OCI-LY7 (cell line): ENCODE results near the gene NOP10. TPM values are rescaled to one million over a fixed set of nuclear protein-coding genes. Genes with fewer than 3 reads are reported as not detected.

ENCODE experiments used
- BruUV-seq: library from RNA; stranded (reverse); fragments of 400-500 nt; replicated peaks from 2 replicates; lab custom pipeline; 2021; lab: Mats Ljungman, UMichigan
- CTCF ChIA-PET: fragments of 300-600 bp; sonication (Branson Sonifier 250); formaldehyde crosslinking; loops from one replicate; lab custom pipeline; 2022; ENCODE audit warnings: antibody characterized with exemption; ENCODE audit not compliant: unreplicated experiment; lab: Charles Lee
- POLR2A ChIA-PET: fragments of 300-600 bp; sonication (Branson Sonifier 250); formaldehyde crosslinking; loops from one replicate; lab custom pipeline; 2022; ENCODE audit warnings: antibody characterized with exemption; lab: Charles Lee
- DNase-seq: peaks from one replicate; pipeline ENCODE4 v3.0.0-alpha.2; 2015; ENCODE audit warnings: low spot score
- H2AFZ ChIP-seq: fragments of 200-600 bp; sonication (generic), shearing (Covaris generic); 2 replicates; pipeline ENCODE4 v1.6.1; 2014; ENCODE audit warnings: mild to moderate bottlenecking, antibody characterized with exemption, low read length, moderate library complexity
- H3K27ac ChIP-seq: fragments of 200-600 bp; sonication (generic); 2 replicates; pipeline ENCODE4 v1.5.1; 2014; ENCODE audit warnings: mixed run types, low read depth, mild to moderate bottlenecking, moderate library complexity, low read length, inconsistent platforms; ENCODE audit not compliant: poor library complexity, severe bottlenecking
- H3K36me3 ChIP-seq: fragments of 200-600 bp; sonication (generic); 2 replicates; pipeline ENCODE4 v1.6.1; 2014; ENCODE audit warnings: mild to moderate bottlenecking, antibody characterized with exemption, low read length, moderate library complexity, mixed read lengths; ENCODE audit not compliant: insufficient read depth
- H3K4me1 ChIP-seq: fragments of 200-600 bp; sonication (generic); 2 replicates; pipeline ENCODE4 v1.5.1; 2014; ENCODE audit warnings: mild to moderate bottlenecking, low read length; ENCODE audit not compliant: insufficient read depth, poor library complexity, severe bottlenecking
- H3K4me2 ChIP-seq: fragments of 200-600 bp; sonication (generic); 2 replicates; pipeline ENCODE4 v1.6.1; 2014; ENCODE audit warnings: mild to moderate bottlenecking, low read length
- H3K4me3 ChIP-seq: fragments of 200-600 bp; sonication (generic); 2 replicates; pipeline ENCODE4 v1.5.1; 2014; ENCODE audit warnings: mild to moderate bottlenecking, low read depth, low read length; ENCODE audit not compliant: poor library complexity, severe bottlenecking
- H3K79me2 ChIP-seq: fragments of 200-600 bp; sonication (generic); 2 replicates; pipeline ENCODE4 v1.6.1; 2016; ENCODE audit warnings: low read depth, mild to moderate bottlenecking, low read length, moderate library complexity, mixed read lengths; ENCODE audit not compliant: insufficient read depth
- H3K9me2 ChIP-seq: fragments of 200-600 bp; sonication (generic); 2 replicates; pipeline ENCODE4 v1.6.1; 2016; ENCODE audit warnings: mild to moderate bottlenecking, low read length, mixed read lengths; ENCODE audit not compliant: insufficient read depth
- H3K9me3 ChIP-seq: fragments of 200-600 bp; sonication (generic); 2 replicates; pipeline ENCODE4 v1.6.1; 2014; ENCODE audit warnings: mild to moderate bottlenecking, mixed run types, low read length, mixed read lengths
- H4K20me1 ChIP-seq: fragments of 200-600 bp; sonication (generic); 2 replicates; pipeline ENCODE4 v1.6.1; 2014; ENCODE audit warnings: mild to moderate bottlenecking, antibody characterized with exemption, low read length, moderate library complexity, mixed read lengths; ENCODE audit not compliant: insufficient read depth
- EZH2phosphoT487 ChIP-seq: fragments of 200-600 bp; sonication (generic); IDR thresholded peaks from 2 replicates; pipeline ENCODE4 v1.6.1; 2018; ENCODE audit warnings: low read depth, borderline replicate concordance, mild to moderate bottlenecking, mixed run types, antibody characterized with exemption, low read length, moderate library complexity, mixed read lengths
- intact Hi-C: fragments of 100-400 bp; cut with micrococcal nuclease; formaldehyde crosslinking; loops from one replicate; pipeline ENCODE4 v1.10.0; 2022; ENCODE audit not compliant: unreplicated experiment
- total RNA-seq, 2 experiments: library from RNA; depleted of rRNA in 1 of 2; stranded (reverse); fragments of >200 nt in 1 of 2; shearing (Covaris generic) in 1 of 2; gene quantifications; 2 replicates each; pipeline ENCODE4 v1.2.3, GENCODE V29; 2014 to 2022
- TF ChIP-seq, protein P1 (sequence below): fragments of 200-600 bp; sonication (generic); conservative IDR thresholded peaks from 2 replicates; pipeline ENCODE4 v1.5.1; 2014; ENCODE audit warnings: mild to moderate bottlenecking, antibody characterized with exemption, low read length, moderate library complexity, mixed read lengths

The NOP10 gene
- total RNA-seq, 2 experiments from 2014 or later = 130 to 191 TPM

- Histone ChIP-seq H3K79me2 (peaks cover 19% of the 10 kb centered on the region), H3K27ac (no peak overlapping the region), H3K9me3 (no peaks in the 10 kb centered on the region), H2AFZ (no peak overlapping the region), H3K4me3 (peak overlapping the region; percentile 91), H3K9me2 (no peaks in the 10 kb centered on the region), H3K4me1 (peaks cover 18% of the 10 kb centered on the region), H3K4me2 (peak overlapping the region; percentile 65), H3K36me3 (peaks cover 35% of the 10 kb centered on the region), H4K20me1 (no peaks in the 10 kb centered on the region)
- TSS peak; percentile 71 for BruUV-seq
- ChIA-PET CTCF (no interaction called here), POLR2A (no interaction called here)
- no peak for DNase-seq
- TF ChIP-seq, protein P1, sequence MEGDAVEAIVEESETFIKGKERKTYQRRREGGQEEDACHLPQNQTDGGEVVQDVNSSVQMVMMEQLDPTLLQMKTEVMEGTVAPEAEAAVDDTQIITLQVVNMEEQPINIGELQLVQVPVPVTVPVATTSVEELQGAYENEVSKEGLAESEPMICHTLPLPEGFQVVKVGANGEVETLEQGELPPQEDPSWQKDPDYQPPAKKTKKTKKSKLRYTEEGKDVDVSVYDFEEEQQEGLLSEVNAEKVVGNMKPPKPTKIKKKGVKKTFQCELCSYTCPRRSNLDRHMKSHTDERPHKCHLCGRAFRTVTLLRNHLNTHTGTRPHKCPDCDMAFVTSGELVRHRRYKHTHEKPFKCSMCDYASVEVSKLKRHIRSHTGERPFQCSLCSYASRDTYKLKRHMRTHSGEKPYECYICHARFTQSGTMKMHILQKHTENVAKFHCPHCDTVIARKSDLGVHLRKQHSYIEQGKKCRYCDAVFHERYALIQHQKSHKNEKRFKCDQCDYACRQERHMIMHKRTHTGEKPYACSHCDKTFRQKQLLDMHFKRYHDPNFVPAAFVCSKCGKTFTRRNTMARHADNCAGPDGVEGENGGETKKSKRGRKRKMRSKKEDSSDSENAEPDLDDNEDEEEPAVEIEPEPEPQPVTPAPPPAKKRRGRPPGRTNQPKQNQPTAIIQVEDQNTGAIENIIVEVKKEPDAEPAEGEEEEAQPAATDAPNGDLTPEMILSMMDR = no peak
- no peak for TF ChIP-seq EZH2phosphoT487
- intact Hi-C loops = loop anchor here (2.0 kb wide), 2 partner anchors 241 to 247 kb away; partner anchors contain the start of gene EMC7
Measured at GRCh38 chr15:34341381-34342212, 1.3 kb downstream of the NOP10 start.

GRCh38 chr15:34339946-34340345, 3.0 kb downstream of the NOP10 start:
- no TSS peak for BruUV-seq

More at GRCh38 chr15:34339946-34340345, 3.0 kb downstream of the NOP10 start:
- no peaks in the 10 kb centered on the region for H3K9me2 ChIP-seq
- no peaks in the 10 kb centered on the region for H3K9me3 ChIP-seq
- H3K4me2 ChIP-seq = no peak overlapping the region
- ChIA-PET POLR2A (interaction anchor here (1.2 kb wide), 1 partner anchor 28 kb away, joined by 4 read pairs; the partner anchor contains the start of gene LPCAT4), CTCF (no interaction called here)
- H2AFZ ChIP-seq = no peak overlapping the region
- H4K20me1 ChIP-seq = no peaks in the 10 kb centered on the region
- intact Hi-C loops = loop anchor here (5.0 kb wide), 1 partner anchor 128 kb away; the partner anchor contains the start of gene KATNBL1
- no peak for DNase-seq
- TF ChIP-seq, protein P1 = no peak
- TF ChIP-seq EZH2phosphoT487 = no peak
- no peak overlapping the region for H3K27ac ChIP-seq
- H3K4me3 ChIP-seq = no peak overlapping the region
- H3K4me1 ChIP-seq = peaks cover 34% of the 10 kb centered on the region
- peaks cover 21% of the 10 kb centered on the region for H3K79me2 ChIP-seq
- peaks cover 35% of the 10 kb centered on the region for H3K36me3 ChIP-seq
